ENCODE results near the gene RBM5. TPM values are rescaled to one million over a fixed set of nuclear protein-coding genes. Genes with fewer than 3 reads are reported as not detected.

The RBM5 gene
- total and polyA plus RNA-seq, 10 of the 15 experiments (the other 5 are each of a cell fraction or from before 2014, with no cell fraction given): 35.1 to 347 (median 111) TPM

GRCh38 chr3:50136714-50137405 lies 48.1 kb downstream of the RBM5 start:
- CTCF ChIA-PET: interaction anchor here (0.7 to 1.6 kb wide), 3 partner anchors 15 to 54 kb away, joined by 3 to 4 read pairs (median 4); partner anchors contain the start of gene GNAT1
- H3K9ac ChIP-seq (ENCODE audit: control insufficient read depth, insufficient read depth, low read length): no peak overlapping the region
- no peak overlapping the region for H3K4me3 ChIP-seq
- POLR2A ChIA-PET: interaction anchor here (0.8 kb wide), 1 partner anchor 36 kb away, joined by 3 read pairs; no protein-coding TSS in a partner anchor
- no peak overlapping the region for H3K27ac ChIP-seq (ENCODE audit: control insufficient read depth, insufficient read depth)
- no peak for TF ChIP-seq TCF3 (IDR thresholded peaks at IDR 0.05; ENCODE audit: borderline replicate concordance, insufficient read depth, low read depth, low read length)
- no peak for TF ChIP-seq NFYB (IDR thresholded peaks at IDR 0.05; ENCODE audit: insufficient read depth, low read depth, low read length)
- TF ChIP-seq SMC3 (IDR thresholded peaks at IDR 0.05; ENCODE audit: borderline replicate concordance, low read length): no peak
- no peak for TF ChIP-seq NR2C1 (IDR thresholded peaks at IDR 0.05)
- FAIRE-seq (no peak), DNase-seq (ENCODE audit: low read depth, low spot score) (no peak), ATAC-seq (no peak; the same call in none of the 3 replicates)
- no peak overlapping the region for H2AFZ ChIP-seq (ENCODE audit: control insufficient read depth, low read depth, low read length)
- RAD21 ChIA-PET (ENCODE audit: unreplicated experiment): no interaction called here
- 0% methylated on average over 5 of the region's 6 CpGs for WGBS (ENCODE audit: insufficient coverage, insufficient replicate concordance, low lambda C conversion rate, missing lambda C conversion rate)
- SMC1A ChIA-PET (ENCODE audit: uncharacterized antibody, unreplicated experiment): no interaction called here
- in situ Hi-C loops (cut with MboI) (no loop called here), intact Hi-C loops (cut with micrococcal nuclease; ENCODE audit: unreplicated experiment) (no loop called here)
- H3K4me1 ChIP-seq (ENCODE audit: control insufficient read depth, insufficient read depth, low read length): no peaks in the 10 kb centered on the region
- no TSS peak for BruUV-seq (replicated peaks)
- peaks cover 0 to 2% of the 10 kb centered on the region in 2 experiments; a peak in 2 of 4 replicates for H3K27me3 ChIP-seq (replicated peaks in 1 of 2; ENCODE audit: control insufficient read depth in 2 of 2, insufficient read depth in 2 of 2, low read length in 1 of 2)
- H3K79me2 ChIP-seq (ENCODE audit: control insufficient read depth, insufficient read depth, low read length): no peaks in the 10 kb centered on the region
- H4K20me1 ChIP-seq (ENCODE audit: control insufficient read depth, insufficient read depth): no peaks in the 10 kb centered on the region
- no peaks in the 10 kb centered on the region for H3K36me3 ChIP-seq (ENCODE audit: control insufficient read depth in 2 of 2, insufficient read depth in 2 of 2, low read length in 1 of 2)
- H3K9me3 ChIP-seq (replicated peaks; ENCODE audit: control insufficient read depth, insufficient read depth, low read length): no peaks in the 10 kb centered on the region
- no peak overlapping the region for H3K4me2 ChIP-seq (ENCODE audit: control insufficient read depth, insufficient read depth)

GRCh38 chr3:50137531-50137930 lies 48.8 kb downstream of the RBM5 start:
- ChIA-PET RAD21 (ENCODE audit: unreplicated experiment) (no interaction called here), POLR2A (interaction anchor here (0.6 kb wide), 1 partner anchor 144 kb away, joined by 3 read pairs; no protein-coding TSS in a partner anchor)
- TF ChIP-seq POLR2AphosphoS5 (IDR thresholded peaks at IDR 0.05; ENCODE audit: low read length) (no peak), YY1 (IDR thresholded peaks at IDR 0.05; ENCODE audit: low read depth, low read length) (no peak), CHD4 (IDR thresholded peaks at IDR 0.05) (no peak), ZSCAN29 (IDR thresholded peaks at IDR 0.05) (no peak), NR2F1 (conservative IDR thresholded peaks at IDR 0.05) (no peak), ATF2 (IDR thresholded peaks at IDR 0.05; ENCODE audit: low read length) (no peak), ZZZ3 (IDR thresholded peaks at IDR 0.05; ENCODE audit: control insufficient read depth, insufficient read length, low read depth) (no peak), MTA2 (IDR thresholded peaks at IDR 0.05; ENCODE audit: low read depth) (no peak), HDAC6 (IDR thresholded peaks at IDR 0.05; ENCODE audit: unreplicated experiment) (no peak), ZNF207 (IDR thresholded peaks at IDR 0.05; ENCODE audit: borderline replicate concordance) (no peak), TARDBP (IDR thresholded peaks at IDR 0.05; ENCODE audit: borderline replicate concordance) (no peak), SP1 (IDR thresholded peaks at IDR 0.05; ENCODE audit: low read depth, low read length) (no peak), IRF3 (IDR thresholded peaks at IDR 0.05) (no peak)

More at GRCh38 chr3:50137531-50137930, 48.8 kb downstream of the RBM5 start:
- Histone ChIP-seq H3K4me2 (ENCODE audit: control insufficient read depth, insufficient read depth) (no peak overlapping the region), H3K27ac (ENCODE audit: control insufficient read depth, insufficient read depth) (no peak overlapping the region), H3K9me3 (replicated peaks; ENCODE audit: control insufficient read depth, insufficient read depth, low read length) (no peaks in the 10 kb centered on the region), H3K4me3 (no peak overlapping the region), H3K4me1 (ENCODE audit: control insufficient read depth, insufficient read depth, low read length) (no peaks in the 10 kb centered on the region), H4K20me1 (ENCODE audit: control insufficient read depth, insufficient read depth) (no peaks in the 10 kb centered on the region), H3K36me3 (ENCODE audit: control insufficient read depth in 2 of 2, insufficient read depth in 2 of 2, low read length in 1 of 2) (no peaks in the 10 kb centered on the region), H3K9ac (ENCODE audit: control insufficient read depth, insufficient read depth, low read length) (no peak overlapping the region), H3K79me2 (ENCODE audit: control insufficient read depth, insufficient read depth, low read length) (no peaks in the 10 kb centered on the region), H3K27me3 (replicated peaks in 1 of 2; ENCODE audit: control insufficient read depth in 2 of 2, insufficient read depth in 2 of 2, low read length in 1 of 2) (peaks cover 0 to 2% of the 10 kb centered on the region in 2 experiments; a peak in 2 of 4 replicates), H2AFZ (ENCODE audit: control insufficient read depth, low read depth, low read length) (no peak overlapping the region)
- SMC1A ChIA-PET (ENCODE audit: uncharacterized antibody, unreplicated experiment): no interaction called here
- no TSS peak for BruUV-seq (replicated peaks)
- in situ Hi-C loops (cut with MboI): no loop called here
- CTCF ChIA-PET: no interaction called here
- no peak for FAIRE-seq
- ATAC-seq: no peak
- intact Hi-C loops (cut with micrococcal nuclease; ENCODE audit: unreplicated experiment): no loop called here
- no peak for DNase-seq (ENCODE audit: low read depth, low spot score)
- WGBS (ENCODE audit: insufficient coverage, insufficient replicate concordance, low lambda C conversion rate, missing lambda C conversion rate): 6% methylated on average over 6 of the region's 6 CpGs
